ENCODE results near the gene PHACTR2. TPM values are rescaled to one million over a fixed set of nuclear protein-coding genes. Genes with fewer than 3 reads are reported as not detected.

The PHACTR2 gene
- total and polyA plus RNA-seq, 2 of the 13 experiments (the other 11 are each of a cell fraction or from before 2014, with no cell fraction given) = 11.3 to 28.2 TPM

GRCh38 chr6:143655541-143655940, 22.2 kb upstream of the PHACTR2 start (continued):
- TF ChIP-seq, protein P1, sequence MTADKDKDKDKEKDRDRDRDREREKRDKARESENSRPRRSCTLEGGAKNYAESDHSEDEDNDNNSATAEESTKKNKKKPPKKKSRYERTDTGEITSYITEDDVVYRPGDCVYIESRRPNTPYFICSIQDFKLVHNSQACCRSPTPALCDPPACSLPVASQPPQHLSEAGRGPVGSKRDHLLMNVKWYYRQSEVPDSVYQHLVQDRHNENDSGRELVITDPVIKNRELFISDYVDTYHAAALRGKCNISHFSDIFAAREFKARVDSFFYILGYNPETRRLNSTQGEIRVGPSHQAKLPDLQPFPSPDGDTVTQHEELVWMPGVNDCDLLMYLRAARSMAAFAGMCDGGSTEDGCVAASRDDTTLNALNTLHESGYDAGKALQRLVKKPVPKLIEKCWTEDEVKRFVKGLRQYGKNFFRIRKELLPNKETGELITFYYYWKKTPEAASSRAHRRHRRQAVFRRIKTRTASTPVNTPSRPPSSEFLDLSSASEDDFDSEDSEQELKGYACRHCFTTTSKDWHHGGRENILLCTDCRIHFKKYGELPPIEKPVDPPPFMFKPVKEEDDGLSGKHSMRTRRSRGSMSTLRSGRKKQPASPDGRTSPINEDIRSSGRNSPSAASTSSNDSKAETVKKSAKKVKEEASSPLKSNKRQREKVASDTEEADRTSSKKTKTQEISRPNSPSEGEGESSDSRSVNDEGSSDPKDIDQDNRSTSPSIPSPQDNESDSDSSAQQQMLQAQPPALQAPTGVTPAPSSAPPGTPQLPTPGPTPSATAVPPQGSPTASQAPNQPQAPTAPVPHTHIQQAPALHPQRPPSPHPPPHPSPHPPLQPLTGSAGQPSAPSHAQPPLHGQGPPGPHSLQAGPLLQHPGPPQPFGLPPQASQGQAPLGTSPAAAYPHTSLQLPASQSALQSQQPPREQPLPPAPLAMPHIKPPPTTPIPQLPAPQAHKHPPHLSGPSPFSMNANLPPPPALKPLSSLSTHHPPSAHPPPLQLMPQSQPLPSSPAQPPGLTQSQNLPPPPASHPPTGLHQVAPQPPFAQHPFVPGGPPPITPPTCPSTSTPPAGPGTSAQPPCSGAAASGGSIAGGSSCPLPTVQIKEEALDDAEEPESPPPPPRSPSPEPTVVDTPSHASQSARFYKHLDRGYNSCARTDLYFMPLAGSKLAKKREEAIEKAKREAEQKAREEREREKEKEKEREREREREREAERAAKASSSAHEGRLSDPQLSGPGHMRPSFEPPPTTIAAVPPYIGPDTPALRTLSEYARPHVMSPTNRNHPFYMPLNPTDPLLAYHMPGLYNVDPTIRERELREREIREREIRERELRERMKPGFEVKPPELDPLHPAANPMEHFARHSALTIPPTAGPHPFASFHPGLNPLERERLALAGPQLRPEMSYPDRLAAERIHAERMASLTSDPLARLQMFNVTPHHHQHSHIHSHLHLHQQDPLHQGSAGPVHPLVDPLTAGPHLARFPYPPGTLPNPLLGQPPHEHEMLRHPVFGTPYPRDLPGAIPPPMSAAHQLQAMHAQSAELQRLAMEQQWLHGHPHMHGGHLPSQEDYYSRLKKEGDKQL (CRISPR knock-in tag; IDR thresholded peaks at IDR 0.05; ENCODE audit: low read depth) = no peak
- TF ChIP-seq ZBTB33 (CRISPR knock-in tag; IDR thresholded peaks at IDR 0.05) (no peak), ZNF142 (CRISPR knock-in tag; IDR thresholded peaks at IDR 0.05) (no peak), TBX2 (CRISPR knock-in tag; IDR thresholded peaks at IDR 0.05; ENCODE audit: borderline replicate concordance) (no peak), HMG20A (CRISPR knock-in tag; IDR thresholded peaks at IDR 0.05; ENCODE audit: borderline replicate concordance) (peak; percentile 86), SNAI1 (CRISPR knock-in tag; IDR thresholded peaks at IDR 0.05; ENCODE audit: borderline replicate concordance) (no peak), ZNF333 (CRISPR knock-in tag; IDR thresholded peaks at IDR 0.05; ENCODE audit: borderline replicate concordance) (no peak), ZNF331 (CRISPR knock-in tag; IDR thresholded peaks at IDR 0.05) (no peak), CCDC6 (CRISPR knock-in tag; IDR thresholded peaks at IDR 0.05) (no peak), FOXA1 (IDR thresholded peaks at IDR 0.05) (peak; percentile 40; the same call in 1 of the 2 replicates), FOXA1 (CRISPR knock-in tag; IDR thresholded peaks at IDR 0.05) (peak; percentile 87), YY1 (IDR thresholded peaks at IDR 0.05; ENCODE audit: insufficient read depth, insufficient replicate concordance, low read depth, low read length) (no peak), TAF1 (CRISPR knock-in tag; IDR thresholded peaks at IDR 0.05) (no peak), CHD4 (IDR thresholded peaks at IDR 0.05; ENCODE audit: borderline replicate concordance, low read length) (no peak), SETDB1 (CRISPR knock-in tag; IDR thresholded peaks at IDR 0.05; ENCODE audit: borderline replicate concordance) (no peak), U2AF2 (IDR thresholded peaks at IDR 0.05; ENCODE audit: low read depth, low read length) (no peak), NKX3-1 (CRISPR knock-in tag; IDR thresholded peaks at IDR 0.05) (no peak), ZNF777 (CRISPR knock-in tag; IDR thresholded peaks at IDR 0.05) (no peak), ISL2 (CRISPR knock-in tag; IDR thresholded peaks at IDR 0.05) (peak; percentile 70; the same call in 1 of the 2 replicates), GATAD2A (CRISPR knock-in tag; IDR thresholded peaks at IDR 0.05) (peak; percentile 86)

All from HepG2 (cell line).